GM18909 (cell line): ENCODE data around the gene TSSK2.
"Not testable (repeated sequence)": the region's sequence is repeated elsewhere in the genome, so short reads cannot be mapped to it uniquely, and the experiment has no call there.

Experiments
- ATAC-seq: cut with Tn5 transposase; IDR thresholded peaks from one replicate; pipeline ENCODE4 v1.9.1; 2021; ENCODE audit warnings: mild to moderate bottlenecking; ENCODE audit not compliant: unreplicated experiment, poor library complexity

Gene TSSK2

GRCh38 chr22:19130959-19131684 is at the start of gene TSSK2:
TSS of gene TSSK2 (plus strand) at chr22:19131308. CDS start at chr22:19131400, 92 bp downstream.
- no peak for ATAC-seq

- no peak for ATAC-seq
Measured at GRCh38 chr22:19081351-19081750, 49.8 kb upstream of the TSSK2 start.

- no peak for ATAC-seq
Measured at GRCh38 chr22:19082101-19082500, 49.0 kb upstream of the TSSK2 start.

GRCh38 chr22:19082793-19083192 is 48.3 kb upstream of the TSSK2 start:
- ATAC-seq, result no peak

GRCh38 chr22:19084126-19084525 is 47.0 kb upstream of the TSSK2 start:
- not testable (repeated sequence) for ATAC-seq

- not testable (repeated sequence) for ATAC-seq
Measured at GRCh38 chr22:19084586-19084985, 46.5 kb upstream of the TSSK2 start.

- no peak for ATAC-seq
Measured at GRCh38 chr22:19085233-19085718, 45.8 kb upstream of the TSSK2 start.

- ATAC-seq, result no peak
Measured at GRCh38 chr22:19086417-19086816, 44.7 kb upstream of the TSSK2 start.

- ATAC-seq, result no peak
Measured at GRCh38 chr22:19086896-19087295, 44.2 kb upstream of the TSSK2 start.

GRCh38 chr22:19088866-19089595 is 42.1 kb upstream of the TSSK2 start:
- ATAC-seq, result no peak

- ATAC-seq, result no peak
Measured at GRCh38 chr22:19090183-19090582, 40.9 kb upstream of the TSSK2 start.

GRCh38 chr22:19090586-19091127 is 40.5 kb upstream of the TSSK2 start:
- ATAC-seq, result no peak

GRCh38 chr22:19092725-19093124 is 38.4 kb upstream of the TSSK2 start:
- no peak for ATAC-seq

- ATAC-seq, result no peak
Measured at GRCh38 chr22:19094393-19094997, 36.6 kb upstream of the TSSK2 start.

GRCh38 chr22:19096555-19096954 is 34.6 kb upstream of the TSSK2 start:
- no peak for ATAC-seq

GRCh38 chr22:19097518-19097917 is 33.6 kb upstream of the TSSK2 start:
- no peak for ATAC-seq

- no peak for ATAC-seq
Measured at GRCh38 chr22:19098157-19098556, 33.0 kb upstream of the TSSK2 start.

GRCh38 chr22:19103880-19104821 is 27.0 kb upstream of the TSSK2 start:
- no peak for ATAC-seq

GRCh38 chr22:19105456-19105855 is 25.7 kb upstream of the TSSK2 start:
- ATAC-seq, result no peak
